Astrocyte of the cerebellum (primary cell): ENCODE results near the gene ZNF502.
A peak's percentile ranks its signal among the peaks of the same experiment; 100 is the strongest.
"Not testable (repeated sequence)": the region's sequence is repeated elsewhere in the genome, so short reads cannot be mapped to it uniquely, and the experiment has no call there.

Experiments used
- DNase-seq: peaks from one replicate; pipeline ENCODE4 v3.0.0-alpha.2; 2011; ENCODE audit warnings: low read depth
- H3K4me3 ChIP-seq: 2 replicates; pipeline ENCODE4 v1.5.1; 2011; ENCODE audit warnings: mild to moderate bottlenecking, low read depth, low read length, moderate library complexity
- CTCF ChIP-seq: IDR thresholded peaks from 2 replicates; pipeline ENCODE4 v1.5.1; 2012; ENCODE audit warnings: low read length, low read depth, moderate library complexity, mild to moderate bottlenecking; ENCODE audit errors: missing control alignments
- in situ Hi-C: cut with HindIII; loops from 2 replicates; pipeline ENCODE4 v1.10.0; 2017; ENCODE audit warnings: low sequenced_read_pairs

ZNF502 gene

GRCh38 chr3:44712455-44713075 is at the start of gene ZNF502:
Gene ZNF502, plus strand, starts transcription at chr3:44712660. Its CDS starts 7,602 bp downstream, at chr3:44720262.
- in situ Hi-C loops, result no loop called here
- H3K4me3 ChIP-seq, result peak within 1 kb of the TSS; percentile 76
- DNase-seq, result peak; percentile 74
- TF ChIP-seq CTCF, result peak; percentile 31

GRCh38 chr3:44665173-44665572 is 47.3 kb upstream of the ZNF502 start:
- no peak overlapping the region for H3K4me3 ChIP-seq
- no peak for TF ChIP-seq CTCF
- DNase-seq, result no peak
- in situ Hi-C loops, result no loop called here

- no peak overlapping the region for H3K4me3 ChIP-seq
- no peak for TF ChIP-seq CTCF
- in situ Hi-C loops, result no loop called here
- no peak for DNase-seq
Measured at GRCh38 chr3:44666346-44666745, 46.1 kb upstream of the ZNF502 start.

- no peak overlapping the region for H3K4me3 ChIP-seq
- DNase-seq, result no peak
- in situ Hi-C loops, result no loop called here
- TF ChIP-seq CTCF, result no peak
Measured at GRCh38 chr3:44669760-44670159, 42.7 kb upstream of the ZNF502 start.

- in situ Hi-C loops, H3K4me3 ChIP-seq, DNase-seq: not testable (repeated sequence)
Measured at GRCh38 chr3:44673466-44673865, 39.0 kb upstream of the ZNF502 start.

GRCh38 chr3:44674211-44674610 is 38.2 kb upstream of the ZNF502 start:
- no peak overlapping the region for H3K4me3 ChIP-seq
- DNase-seq, result no peak
- in situ Hi-C loops, result no loop called here
- TF ChIP-seq CTCF, result no peak

- TF ChIP-seq CTCF, result no peak
- in situ Hi-C loops, result no loop called here
- no peak overlapping the region for H3K4me3 ChIP-seq
- no peak for DNase-seq
Measured at GRCh38 chr3:44678480-44679116, 33.9 kb upstream of the ZNF502 start.
